GM12892 (cell line): ENCODE results near the gene NPAS3.
A peak's percentile ranks its signal among the peaks of the same experiment; 100 is the strongest.

ENCODE experiments used
- DNase-seq: peaks from one replicate; pipeline ENCODE4 v3.0.0; 2011; ENCODE audit not compliant: insufficient read length
- FAIRE-seq: peaks from 2 replicates; lab custom pipeline; 2011; peaks lifted over from hg19 to GRCh38; lab: Jason Lieb, UNC
- POLR2A ChIP-seq: IDR thresholded peaks from 2 replicates; pipeline ENCODE4 v1.6.1; 2011; ENCODE audit warnings: low read depth, low read length, control low read depth
- POLR2AphosphoS5 ChIP-seq: IDR thresholded peaks from 2 replicates; pipeline ENCODE4 v1.6.1; 2011; ENCODE audit warnings: low read depth, low read length, control low read depth
- TAF1 ChIP-seq: IDR thresholded peaks from 2 replicates; pipeline ENCODE4 v1.6.1; 2011; ENCODE audit warnings: low read depth, mild to moderate bottlenecking, control low read depth, low read length, borderline replicate concordance

Gene NPAS3

DNA sequence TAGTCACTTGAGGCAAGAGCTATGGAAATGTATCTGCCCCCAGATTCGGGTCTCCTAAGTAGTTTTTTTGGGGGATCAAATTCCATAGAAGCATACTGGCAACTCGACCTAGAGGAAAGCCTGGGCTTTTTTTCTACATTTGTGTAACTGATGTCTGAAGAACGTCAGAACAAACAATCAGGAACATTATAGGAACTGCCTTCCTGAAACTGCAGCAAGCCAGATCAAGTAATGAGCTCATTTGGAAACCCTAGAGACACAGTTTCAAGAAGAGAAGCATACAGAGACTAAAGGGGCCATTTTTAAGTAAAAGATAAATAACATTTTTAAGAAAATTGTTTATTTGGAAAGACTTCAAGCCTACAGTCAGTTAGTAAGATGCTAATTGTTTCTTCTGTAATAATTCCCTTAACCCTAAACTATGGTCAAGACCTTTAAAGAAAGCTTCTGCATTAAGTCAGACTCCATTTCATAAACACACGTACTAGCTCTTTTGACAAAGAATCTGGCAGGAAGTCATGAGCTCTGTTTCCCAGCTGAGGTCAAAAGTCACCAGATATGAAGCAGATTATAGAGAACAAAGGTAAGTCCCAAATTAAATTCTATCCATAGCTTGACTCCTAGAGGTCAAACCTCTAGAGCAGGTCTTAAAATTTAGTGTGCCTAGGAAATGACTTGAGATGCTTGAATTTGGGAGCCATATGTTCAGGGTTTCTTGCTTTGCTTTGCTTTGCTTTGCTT is 899.4 kb downstream of the NPAS3 start:
- DNase-seq (no peak), FAIRE-seq (no peak)
- TF ChIP-seq TAF1 (no peak), POLR2A (no peak), POLR2AphosphoS5 (no peak)

DNA sequence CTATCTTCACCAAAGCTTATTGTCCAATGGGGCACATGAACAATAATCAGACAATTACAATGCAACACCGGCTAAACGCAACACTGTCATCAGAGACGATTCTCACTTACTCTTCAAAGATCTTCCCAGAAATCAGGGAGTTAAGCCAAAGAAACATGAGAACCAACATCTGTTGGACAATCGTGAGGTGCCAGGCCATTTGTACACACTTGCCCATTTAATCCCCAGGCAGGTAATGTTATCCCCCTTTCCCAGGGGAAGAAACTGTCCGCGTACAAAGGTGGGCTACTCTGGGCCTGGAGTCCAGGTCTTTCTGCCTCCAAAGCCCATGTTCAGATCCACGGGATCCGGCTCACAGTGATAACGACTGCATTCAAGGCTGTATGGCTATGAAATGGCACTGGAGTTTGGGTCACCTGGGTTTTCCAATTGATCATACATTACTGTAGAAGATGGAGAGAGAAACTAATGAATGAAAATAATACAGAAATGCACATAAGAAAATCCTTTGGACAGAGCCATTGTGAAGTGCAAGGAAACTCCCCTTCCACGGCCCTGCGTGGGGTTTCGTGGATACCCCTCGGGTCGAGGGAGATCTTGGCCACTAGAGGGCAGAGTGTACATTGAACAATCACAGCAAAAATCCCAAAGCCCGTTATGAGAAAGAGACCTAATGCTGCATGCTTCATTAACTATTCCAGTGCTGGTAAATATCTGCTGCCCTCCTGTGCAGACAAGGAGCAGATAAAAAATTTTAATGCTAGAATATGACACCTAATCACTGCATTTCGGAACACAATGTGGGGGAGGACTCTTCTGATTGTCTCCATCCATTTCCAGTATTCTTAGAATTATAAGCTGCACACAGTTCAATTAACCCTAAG is 900.8 kb downstream of the NPAS3 start:
- TF ChIP-seq POLR2AphosphoS5 (no peak), POLR2A (no peak), TAF1 (no peak)
- DNase-seq = no peak
- peak; percentile 50 for FAIRE-seq

DNA sequence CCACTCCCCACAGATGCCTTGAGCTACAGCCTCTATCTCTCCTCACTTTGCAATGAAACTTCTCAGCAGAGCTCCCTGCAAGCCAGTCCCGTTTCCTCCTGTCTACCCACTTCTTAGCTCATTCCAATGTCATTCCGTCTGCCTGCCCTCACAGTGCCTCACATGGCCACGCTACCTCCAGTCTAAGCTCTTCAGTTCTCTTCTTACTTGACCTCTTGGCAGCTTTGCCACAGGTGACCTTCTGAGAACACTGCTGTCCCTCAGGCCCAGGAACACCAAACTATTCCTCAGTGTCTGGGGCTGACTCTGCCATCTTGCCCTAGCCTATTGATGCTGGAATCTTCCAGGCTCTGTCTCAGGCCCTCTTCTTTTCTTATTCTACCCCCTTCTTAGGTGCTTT is 902.1 kb downstream of the NPAS3 start:
- TF ChIP-seq TAF1 (no peak), POLR2A (no peak), POLR2AphosphoS5 (no peak)
- DNase-seq (no peak), FAIRE-seq (no peak)

- TF ChIP-seq POLR2AphosphoS5 (no peak), TAF1 (no peak), POLR2A (no peak)
- DNase-seq = no peak
- FAIRE-seq = no peak
Measured at GRCh38 chr14:33842299-33842698, 903.6 kb downstream of the NPAS3 start.

GRCh38 chr14:33844118-33844517 is 905.4 kb downstream of the NPAS3 start:
- DNase-seq (no peak), FAIRE-seq (no peak)
- no peak for TF ChIP-seq TAF1
- TF ChIP-seq POLR2AphosphoS5 = no peak
- TF ChIP-seq POLR2A = no peak

DNA sequence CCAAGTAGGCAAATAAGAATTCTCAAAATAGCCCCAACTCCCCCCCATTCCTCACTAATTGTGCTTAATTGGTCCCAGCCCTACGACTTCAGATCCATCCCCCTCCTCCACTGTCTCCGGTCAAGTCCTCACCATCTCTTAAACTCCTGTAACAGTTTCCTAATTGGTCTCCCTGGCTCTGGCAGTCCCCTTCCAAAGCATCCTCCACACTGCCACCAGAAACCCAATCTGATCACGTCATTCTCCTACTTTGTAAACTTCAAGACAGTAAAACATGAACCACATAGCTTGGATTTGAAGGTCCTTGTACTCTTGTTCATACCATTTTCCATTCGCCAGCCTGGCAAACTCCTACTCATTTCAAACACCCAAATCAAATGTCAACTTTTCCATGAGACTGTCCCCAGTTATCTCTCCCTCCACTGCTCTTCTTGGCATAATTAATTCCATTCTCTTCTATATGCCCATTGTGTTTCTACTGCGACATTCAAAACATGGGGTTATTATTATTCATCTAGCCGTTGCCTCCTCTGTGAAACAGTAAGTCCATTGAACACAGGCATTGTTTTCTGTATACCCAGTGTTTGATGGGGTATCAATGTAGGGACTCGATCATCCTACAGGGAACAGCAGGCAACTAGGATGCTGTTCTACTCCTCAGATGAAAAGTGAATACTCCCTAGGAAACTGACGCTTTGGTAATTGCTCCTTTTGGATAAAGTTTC is 907.6 kb downstream of the NPAS3 start:
- TF ChIP-seq TAF1 (no peak), POLR2A (no peak), POLR2AphosphoS5 (no peak)
- FAIRE-seq (no peak), DNase-seq (no peak)

GRCh38 chr14:33847066-33847465 is 908.4 kb downstream of the NPAS3 start:
- DNase-seq = no peak
- FAIRE-seq = peak; percentile 9
- no peak for TF ChIP-seq POLR2A

DNA sequence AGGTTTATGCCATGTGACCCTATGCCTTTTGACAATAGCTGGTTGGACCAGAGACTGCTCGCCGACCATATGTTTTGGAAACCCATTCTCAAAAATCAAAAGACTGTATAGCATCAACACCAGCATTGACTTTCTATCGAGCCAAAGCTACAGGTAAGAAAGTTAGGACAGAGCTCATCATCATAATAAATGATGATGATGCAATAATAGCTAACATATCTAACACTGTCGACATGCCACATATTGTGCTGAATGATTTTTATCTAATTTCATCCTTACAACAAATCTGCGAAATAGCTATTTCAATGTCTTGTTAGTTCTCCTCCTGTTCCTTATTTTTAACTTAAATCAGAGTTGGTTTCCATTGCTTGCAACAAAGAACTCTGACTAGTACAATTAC is 909.3 kb downstream of the NPAS3 start:
- FAIRE-seq (no peak), DNase-seq (no peak)
- TF ChIP-seq POLR2AphosphoS5 = no peak
- TF ChIP-seq POLR2A = no peak
- no peak for TF ChIP-seq TAF1

- no peak for TF ChIP-seq POLR2AphosphoS5
- no peak for TF ChIP-seq TAF1
- TF ChIP-seq POLR2A = no peak
- no peak for FAIRE-seq
- DNase-seq = no peak
Measured at GRCh38 chr14:33848706-33849454, 910.2 kb downstream of the NPAS3 start.

- DNase-seq = no peak
- FAIRE-seq = no peak
- TF ChIP-seq POLR2A (no peak), POLR2AphosphoS5 (no peak), TAF1 (no peak)
Measured at GRCh38 chr14:33849455-33849801, 910.7 kb downstream of the NPAS3 start.

DNA sequence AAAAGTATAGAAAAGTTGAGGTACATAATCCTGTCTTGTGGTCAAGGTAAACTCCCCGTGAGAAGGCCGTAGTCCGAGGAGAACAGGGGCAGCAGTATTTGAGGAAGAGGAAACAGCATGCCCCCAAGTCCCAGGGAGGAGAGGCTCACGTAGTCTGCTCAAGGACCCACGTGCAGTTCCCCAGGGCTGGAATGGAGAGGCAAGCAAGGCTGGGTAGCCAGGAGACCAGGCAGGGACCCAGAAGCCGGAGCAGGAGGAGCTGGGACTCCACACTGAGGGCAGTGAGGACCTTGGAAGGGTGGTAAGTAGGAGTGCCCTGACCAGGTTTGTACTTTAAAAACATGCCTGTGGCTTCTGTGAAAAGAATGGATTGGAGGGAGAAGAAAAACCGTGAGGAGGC is 912.1 kb downstream of the NPAS3 start:
- FAIRE-seq = no peak
- TF ChIP-seq TAF1 = no peak

More for the DNA sequence above, 912.1 kb downstream of the NPAS3 start:
- DNase-seq = no peak
